Stimulated activated CD4-positive, alpha-beta T cell treated with anti-CD3 and anti-CD28 coated beads, Interleukin-15, amount 100 ng/mL, for 1 hour (primary cell): ENCODE results near the gene MALL.
"Not testable (repeated sequence)": the region's sequence is repeated elsewhere in the genome, so short reads cannot be mapped to it uniquely, and the experiment has no call there.

ENCODE experiments used
- DNase-seq, 2 donors: peaks; one replicate each; pipeline ENCODE4 v3.0.0-alpha.2; 2020; ENCODE audit warnings: low read depth in 1 of 2, low spot score in 1 of 2

The MALL gene

GRCh38 chr2:110052166-110052565 is 63.5 kb downstream of the MALL start:
- not testable (repeated sequence) for DNase-seq

DNA sequence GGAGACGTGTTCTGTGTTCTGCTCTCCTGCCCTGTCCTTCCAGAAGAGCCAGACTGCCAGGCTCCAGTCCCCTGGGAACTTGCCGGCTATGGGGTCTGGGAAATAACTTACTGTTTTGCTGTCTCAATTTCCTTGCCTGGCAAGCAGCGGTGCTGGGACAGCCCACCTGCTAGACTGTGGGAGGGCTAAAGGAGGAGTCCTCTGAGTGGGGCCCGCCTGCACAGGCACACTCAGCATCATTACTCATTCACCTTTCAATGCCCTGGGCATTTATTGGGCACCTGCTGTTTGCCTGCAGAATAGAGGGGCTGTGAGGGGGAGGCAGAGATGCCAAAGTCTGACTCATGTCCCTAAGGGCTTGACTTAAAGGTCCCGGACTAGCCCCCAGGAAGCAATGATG is 65.4 kb downstream of the MALL start:
- DNase-seq = not testable (repeated sequence)

- DNase-seq = not testable (repeated sequence)
These were observed 65.9 kb downstream of the MALL start for GRCh38 chr2:110049769-110050168.

- not testable (repeated sequence) for DNase-seq
These were observed 67.1 kb downstream of the MALL start for GRCh38 chr2:110048255-110049197.

DNA sequence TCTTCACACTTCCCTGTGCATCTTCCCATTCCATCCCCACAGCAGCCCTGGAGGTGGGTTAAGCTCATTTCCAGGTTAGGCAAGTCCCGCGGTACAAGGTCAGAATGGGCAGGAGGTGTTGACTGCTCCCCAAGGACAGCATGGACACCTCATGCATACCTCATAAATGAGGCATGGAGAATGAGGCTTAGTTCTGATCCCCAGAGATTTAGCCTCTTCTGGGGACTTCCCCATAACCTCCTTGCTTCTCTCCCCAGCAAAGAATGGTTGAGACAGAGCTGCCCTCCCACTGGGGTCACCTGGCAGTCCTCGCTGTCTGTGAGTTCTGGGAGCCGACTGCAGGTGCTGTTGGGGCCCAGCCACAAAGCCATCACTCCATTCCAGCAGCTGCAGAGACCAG is 68.4 kb downstream of the MALL start:
- not testable (repeated sequence) for DNase-seq

- not testable (repeated sequence) for DNase-seq
These were observed 73.5 kb downstream of the MALL start for GRCh38 chr2:110041941-110042660.

GRCh38 chr2:110037336-110037735 is 78.3 kb downstream of the MALL start:
- not testable (repeated sequence) for DNase-seq

DNA sequence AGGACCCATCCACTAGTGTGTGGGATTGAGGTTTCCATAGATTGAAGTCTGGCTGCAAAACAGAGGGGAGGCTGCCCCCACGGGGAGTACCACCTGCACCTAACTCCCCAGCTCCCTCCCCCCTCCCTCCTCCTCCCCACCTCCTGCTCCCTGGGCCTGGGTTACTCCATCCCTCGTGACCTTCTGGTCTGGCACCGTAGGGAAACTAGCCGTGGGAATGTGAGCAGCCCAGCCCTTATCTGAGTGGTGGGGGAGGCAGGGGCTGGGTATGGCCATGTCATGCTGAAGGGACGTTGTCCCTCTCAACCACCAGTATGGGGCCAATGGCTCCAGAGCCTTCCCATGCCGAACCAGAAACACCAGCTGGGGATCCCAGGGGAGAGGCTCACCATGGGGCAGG is 80.2 kb downstream of the MALL start:
- DNase-seq = not testable (repeated sequence)

- DNase-seq = not testable (repeated sequence)
These were observed 80.7 kb downstream of the MALL start for GRCh38 chr2:110034935-110035334.
